ENCODE data around the gene STXBP2.

Gene STXBP2

GRCh38 chr19:7636691-7637373 lies at the start of gene STXBP2:
STXBP2 (plus strand) TSS chr19:7637110; CDS start chr19:7637150, 40 bp downstream.
- TF ChIP-seq CTCF (IDR thresholded peaks at IDR 0.05; ENCODE audit: extremely low read depth, missing control alignments): no peak
- peak; percentile 99 for DNase-seq (ENCODE audit: low spot score)

- DNase-seq (ENCODE audit: low spot score): no peak
- TF ChIP-seq CTCF (IDR thresholded peaks at IDR 0.05; ENCODE audit: extremely low read depth, missing control alignments): no peak
These were observed 47.1 kb upstream of the STXBP2 start for GRCh38 chr19:7589822-7590221.

- no peak for TF ChIP-seq CTCF (IDR thresholded peaks at IDR 0.05; ENCODE audit: extremely low read depth, missing control alignments)
- DNase-seq (ENCODE audit: low spot score): no peak
These were observed 46.7 kb upstream of the STXBP2 start for GRCh38 chr19:7590256-7590655.

- no peak for TF ChIP-seq CTCF (IDR thresholded peaks at IDR 0.05; ENCODE audit: extremely low read depth, missing control alignments)
- DNase-seq (ENCODE audit: low spot score): peak; percentile 90
These were observed 41.3 kb upstream of the STXBP2 start, which contains the start of gene CAMSAP3 for GRCh38 chr19:7595466-7596133. CAMSAP3 (plus strand) TSS chr19:7595863; CDS start chr19:7596003, 140 bp downstream.

GRCh38 chr19:7596211-7596937 lies 40.5 kb upstream of the STXBP2 start:
- no peak for TF ChIP-seq CTCF (IDR thresholded peaks at IDR 0.05; ENCODE audit: extremely low read depth, missing control alignments)
- DNase-seq (ENCODE audit: low spot score): peak; percentile 68

- DNase-seq (ENCODE audit: low spot score): peak; percentile 5
- TF ChIP-seq CTCF (IDR thresholded peaks at IDR 0.05; ENCODE audit: extremely low read depth, missing control alignments): no peak
These were observed 39.2 kb upstream of the STXBP2 start for GRCh38 chr19:7597689-7598088.

GRCh38 chr19:7598180-7598579 lies 38.7 kb upstream of the STXBP2 start:
- TF ChIP-seq CTCF (IDR thresholded peaks at IDR 0.05; ENCODE audit: extremely low read depth, missing control alignments): no peak
- DNase-seq (ENCODE audit: low spot score): no peak
